HuH-7.5 (cell line): ENCODE measurements around the gene CYP19A1.
"Not testable (repeated sequence)": the region's sequence is repeated elsewhere in the genome, so short reads cannot be mapped to it uniquely, and the experiment has no call there.

ENCODE experiments used
- DNase-seq: peaks from one replicate; pipeline ENCODE4 v3.0.0; 2011; ENCODE audit warnings: low spot score

CYP19A1 gene

DNA sequence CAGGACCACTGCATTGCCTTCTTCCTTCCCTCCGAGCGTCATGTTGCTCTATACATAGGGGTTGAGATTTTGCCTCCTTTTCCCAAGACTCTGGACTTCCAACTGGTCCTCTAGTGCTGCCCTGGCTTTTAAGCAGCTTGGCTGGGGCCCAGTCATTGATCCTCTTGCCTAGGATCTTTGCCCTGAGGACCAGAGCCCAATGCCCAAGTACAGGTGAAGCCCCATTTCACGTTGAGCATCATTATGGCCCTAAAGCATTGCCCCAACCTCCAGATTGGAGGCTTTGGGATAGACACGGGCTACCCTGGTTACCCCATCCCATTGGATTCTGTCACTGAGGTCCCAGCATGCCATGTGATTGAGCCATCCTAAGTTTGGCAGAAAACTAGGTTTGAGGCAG lies 47.7 kb downstream of the CYP19A1 start:
- no peak for DNase-seq

DNA sequence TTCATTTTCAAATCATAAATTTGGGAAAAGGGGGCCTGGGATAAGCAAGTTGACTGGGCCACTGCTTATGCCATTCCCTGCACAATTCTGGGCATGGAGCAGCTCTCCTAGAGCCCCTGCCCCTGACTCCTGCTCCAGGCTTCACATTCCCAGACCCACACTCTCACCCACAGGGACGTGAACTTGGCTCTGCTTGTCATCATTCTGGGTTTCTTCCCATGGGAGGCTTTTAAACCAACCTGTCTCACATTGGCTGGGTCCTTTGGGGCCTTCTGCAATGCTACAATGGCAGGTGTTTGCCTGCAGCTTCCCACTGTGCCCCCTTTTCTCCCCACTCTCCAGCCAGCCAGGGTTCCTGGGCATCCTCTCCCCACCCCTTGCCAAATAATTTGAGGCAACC lies 49.1 kb downstream of the CYP19A1 start:
- DNase-seq, result no peak

DNA sequence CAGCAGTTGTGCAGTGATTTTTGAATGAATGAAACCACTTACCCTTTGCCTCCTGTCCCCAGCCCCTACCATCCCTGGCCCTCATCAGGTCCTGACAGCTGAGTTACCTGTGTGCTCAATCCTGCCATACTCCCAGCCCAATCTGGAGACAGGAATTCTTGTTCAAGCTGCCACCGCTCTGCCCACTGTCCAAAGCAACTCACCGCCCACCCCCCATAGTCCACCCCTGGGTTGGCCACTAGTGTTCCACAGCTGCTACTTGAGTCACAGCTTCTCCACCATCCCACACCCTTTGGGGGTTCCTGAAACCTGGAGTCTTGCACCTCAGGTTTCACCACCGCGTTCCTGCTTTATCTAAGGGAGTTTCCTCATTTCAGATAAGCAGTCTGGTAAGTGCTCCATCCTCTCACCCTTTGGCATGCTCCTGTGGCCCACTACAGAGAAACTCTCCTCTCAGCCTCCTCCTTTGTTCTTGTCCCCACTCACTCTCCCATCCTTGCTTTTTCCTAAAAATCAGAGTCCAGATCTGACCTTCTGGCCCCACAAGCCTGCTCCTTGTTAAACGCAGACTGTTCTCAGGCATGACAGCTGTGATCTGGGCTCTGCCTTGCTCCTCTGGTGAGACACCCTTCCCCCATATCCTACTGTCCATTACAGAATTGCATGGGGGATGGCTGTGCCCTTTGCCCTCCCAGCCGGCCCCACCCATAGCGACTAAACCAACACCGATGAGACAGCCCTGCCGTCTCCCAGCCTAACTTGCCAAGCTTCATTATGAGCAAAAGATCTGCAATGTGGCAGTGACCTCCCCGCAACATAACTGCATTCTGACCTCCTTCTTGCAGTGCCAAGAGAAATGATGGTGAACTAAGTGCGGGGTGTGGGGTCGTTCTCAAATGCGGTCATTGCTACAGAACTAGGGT lies 50.0 kb downstream of the CYP19A1 start:
- DNase-seq, result peak; percentile 77

DNA sequence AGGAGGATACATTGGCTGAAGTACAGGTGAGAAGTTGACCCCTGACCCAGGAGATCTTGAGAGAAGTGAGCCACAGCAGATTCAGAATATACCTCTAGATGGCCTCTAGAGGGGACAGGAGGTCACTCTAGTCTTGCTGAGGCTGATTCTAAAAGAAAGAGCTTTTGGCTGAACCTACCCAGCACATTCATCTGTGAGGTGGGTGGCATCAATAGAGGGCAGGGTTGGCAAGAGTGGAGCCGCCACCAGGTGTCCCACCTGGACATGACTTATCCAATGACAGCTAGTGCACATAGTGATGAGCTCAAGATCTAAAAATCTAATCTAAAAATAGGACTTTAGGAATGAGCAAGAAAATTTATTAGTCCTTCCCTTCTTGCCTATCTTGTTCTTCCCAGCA lies 51.6 kb downstream of the CYP19A1 start:
- DNase-seq, result peak; percentile 44

DNA sequence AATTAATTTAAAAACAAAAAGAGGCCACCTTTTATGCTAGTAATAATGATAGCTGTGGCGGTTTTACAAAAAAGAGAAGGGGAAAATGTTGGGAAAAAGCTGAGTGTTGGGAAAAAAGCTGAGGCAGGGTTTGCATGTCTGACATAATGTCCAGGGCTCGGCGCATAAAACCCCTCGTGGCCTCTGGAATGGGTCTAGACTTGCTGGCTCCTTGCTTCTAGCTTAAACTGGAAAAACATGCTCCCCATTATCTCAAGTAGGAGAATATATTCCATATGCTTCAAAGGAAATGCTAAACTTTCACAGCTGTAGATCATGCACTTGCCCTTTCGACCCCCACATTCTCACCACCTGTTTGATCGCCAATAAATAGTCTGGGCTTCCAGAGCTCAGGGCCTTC lies 53.0 kb downstream of the CYP19A1 start:
- no peak for DNase-seq

DNA sequence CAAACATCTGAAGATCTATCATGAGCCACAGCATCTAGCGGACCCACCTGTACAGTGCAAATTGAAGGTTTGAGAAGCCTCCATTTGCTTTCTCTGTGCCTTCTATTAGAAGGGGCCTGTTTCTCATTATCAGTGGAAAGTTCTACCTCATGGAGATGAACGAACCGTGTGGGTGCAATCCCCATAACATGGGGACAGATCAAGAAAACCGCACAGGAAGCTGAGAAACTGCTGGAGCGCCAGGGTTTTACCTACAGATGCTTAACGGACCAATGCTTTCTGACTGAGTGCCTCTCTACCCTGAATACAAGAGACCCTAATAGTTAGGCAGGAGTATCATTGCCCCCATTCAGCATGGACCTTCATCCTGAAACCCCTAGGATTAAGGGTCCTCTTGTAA lies 53.5 kb downstream of the CYP19A1 start:
- DNase-seq, result no peak

DNA sequence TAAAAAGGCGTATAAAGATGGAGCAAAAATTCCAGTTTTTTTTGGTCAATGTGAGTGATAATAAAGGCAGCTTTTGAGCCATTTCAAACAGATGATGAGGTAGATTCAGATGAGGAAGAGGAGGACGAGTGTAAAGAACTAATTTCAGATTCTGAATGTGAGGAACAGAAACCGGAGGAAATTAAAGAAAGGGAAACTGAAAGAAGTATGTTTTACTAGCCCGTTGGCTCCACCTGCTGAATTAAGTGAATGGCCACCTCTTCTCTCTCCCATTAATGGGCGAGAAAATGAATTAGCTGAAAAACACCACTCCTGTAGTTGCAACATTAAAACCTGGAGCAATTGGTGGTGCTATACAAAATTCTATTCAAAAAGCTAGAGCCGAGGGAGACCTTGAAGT lies 55.4 kb downstream of the CYP19A1 start:
- no peak for DNase-seq

DNA sequence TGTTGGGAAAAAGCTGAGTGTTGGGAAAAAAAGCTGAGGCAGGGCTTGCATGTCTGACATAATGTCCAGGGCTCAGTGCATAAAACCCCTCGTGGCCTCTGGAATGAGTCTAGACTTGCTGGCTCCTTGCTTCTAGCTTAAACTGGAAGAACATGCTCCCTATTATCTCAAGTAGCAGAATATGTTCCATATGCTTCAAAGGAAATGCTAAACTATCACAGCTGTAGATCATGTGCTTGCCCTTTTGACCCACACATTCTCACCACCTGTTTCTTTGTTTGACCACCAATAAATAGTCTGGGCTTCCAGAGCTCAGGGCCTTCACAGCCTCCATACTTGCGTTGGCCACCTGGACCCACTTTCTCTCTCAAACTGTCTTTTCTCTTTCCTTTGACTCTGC lies 56.2 kb downstream of the CYP19A1 start:
- DNase-seq, result not testable (repeated sequence)

DNA sequence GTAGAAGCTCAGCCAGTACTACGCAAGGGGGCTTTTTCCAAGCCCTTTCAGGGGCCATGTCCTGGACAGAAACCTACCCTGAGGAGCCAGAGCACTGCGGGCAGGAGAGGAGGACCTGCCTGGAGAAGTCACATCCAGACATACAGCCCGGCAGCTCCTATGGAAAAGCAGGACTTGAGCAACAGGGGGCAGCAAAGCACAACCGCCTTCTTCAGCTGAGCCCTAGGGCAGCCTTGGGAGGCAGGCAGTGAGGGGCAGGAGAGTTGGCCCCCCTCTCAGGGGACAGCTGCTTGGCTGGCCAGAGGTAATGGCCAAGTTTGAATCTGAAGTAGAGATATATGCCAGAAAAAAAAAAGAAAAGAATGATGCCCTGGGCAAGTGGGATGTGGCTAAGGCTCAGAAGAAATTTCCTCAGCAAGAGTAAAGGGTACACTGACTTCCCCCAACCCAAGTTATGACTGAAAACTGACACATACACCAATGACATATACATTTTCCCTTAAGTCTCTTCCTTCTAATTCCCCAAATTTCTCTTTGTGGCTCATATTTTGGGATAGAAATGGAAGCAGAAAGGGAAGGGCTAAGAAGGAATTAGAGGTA lies 56.9 kb downstream of the CYP19A1 start:
- peak; percentile 63 for DNase-seq

DNA sequence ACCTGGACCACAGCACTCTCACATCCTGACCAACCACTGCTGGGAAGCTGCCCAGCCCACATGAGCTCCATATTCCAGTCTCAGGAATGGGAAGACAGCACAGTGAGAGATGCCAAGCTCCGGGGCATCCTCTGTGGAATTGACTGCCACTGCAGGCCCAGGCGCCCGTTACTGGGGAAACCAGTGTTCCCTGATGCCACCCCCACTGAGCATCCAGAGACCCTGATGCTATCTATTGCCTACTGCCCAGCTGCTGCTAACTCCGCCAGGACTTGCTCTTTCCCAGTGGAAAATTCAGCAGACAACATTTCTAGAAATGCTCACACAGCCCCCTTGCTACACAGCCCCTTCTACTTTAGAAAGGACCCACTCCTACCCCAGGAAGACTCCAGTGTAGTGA lies 57.6 kb downstream of the CYP19A1 start:
- no peak for DNase-seq

DNA sequence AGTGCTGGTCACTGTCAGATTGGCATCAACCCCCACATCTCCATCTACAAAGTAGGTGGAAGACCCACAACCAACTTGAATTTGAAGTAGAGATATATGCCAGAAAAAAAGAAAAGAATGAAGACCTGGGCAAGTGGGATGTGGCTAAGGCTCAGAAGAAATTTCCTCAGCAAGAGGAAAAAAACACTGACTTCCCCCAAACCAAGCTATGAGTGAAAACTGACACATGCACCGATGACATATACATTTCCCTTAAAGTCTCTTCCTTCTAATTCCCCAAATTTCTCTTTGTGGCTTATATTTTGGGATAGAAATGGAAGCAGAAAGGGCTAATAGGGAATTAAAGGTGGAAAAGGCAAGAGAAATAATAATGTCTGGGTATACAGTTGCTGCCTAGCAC lies 59.0 kb downstream of the CYP19A1 start:
- no peak for DNase-seq

DNA sequence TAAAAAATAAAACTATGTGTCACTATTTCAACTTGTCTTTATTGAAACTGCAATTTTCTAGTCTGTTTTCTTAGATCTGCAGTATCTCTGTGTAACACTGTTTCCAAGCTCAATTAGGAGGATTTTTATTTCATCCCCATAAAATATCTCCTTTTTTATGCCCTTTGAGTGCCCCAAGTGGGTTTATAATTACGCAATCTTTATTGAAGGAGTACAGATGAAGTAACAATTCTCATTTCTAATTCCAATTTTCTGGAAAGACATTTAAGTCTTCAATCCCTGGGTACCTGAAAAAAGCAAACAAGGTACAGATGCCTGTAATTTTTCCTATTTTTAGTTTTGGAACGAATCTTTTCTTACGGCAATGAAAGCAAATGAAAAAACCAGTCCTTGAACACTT lies 61.3 kb downstream of the CYP19A1 start:
- no peak for DNase-seq

DNA sequence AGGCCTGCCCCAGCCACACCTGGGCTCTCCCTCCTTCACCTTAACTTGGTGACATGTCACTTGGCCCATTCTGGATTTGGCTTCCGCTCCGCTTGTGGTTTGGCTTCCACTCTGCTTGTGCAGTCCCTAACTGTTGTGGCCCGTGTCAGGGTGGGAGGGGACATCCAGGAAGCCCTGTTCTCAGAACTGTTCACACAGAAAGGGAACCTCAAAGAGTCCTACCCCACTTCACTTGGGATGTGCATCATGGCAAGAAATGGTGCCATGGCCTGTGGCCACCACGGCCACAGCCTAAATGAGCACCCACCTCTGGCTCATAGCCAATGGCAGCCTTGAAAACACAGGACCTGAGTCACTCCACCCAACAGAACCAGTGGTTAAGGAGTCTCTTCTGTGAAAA lies 63.4 kb downstream of the CYP19A1 start:
- DNase-seq, result no peak

DNA sequence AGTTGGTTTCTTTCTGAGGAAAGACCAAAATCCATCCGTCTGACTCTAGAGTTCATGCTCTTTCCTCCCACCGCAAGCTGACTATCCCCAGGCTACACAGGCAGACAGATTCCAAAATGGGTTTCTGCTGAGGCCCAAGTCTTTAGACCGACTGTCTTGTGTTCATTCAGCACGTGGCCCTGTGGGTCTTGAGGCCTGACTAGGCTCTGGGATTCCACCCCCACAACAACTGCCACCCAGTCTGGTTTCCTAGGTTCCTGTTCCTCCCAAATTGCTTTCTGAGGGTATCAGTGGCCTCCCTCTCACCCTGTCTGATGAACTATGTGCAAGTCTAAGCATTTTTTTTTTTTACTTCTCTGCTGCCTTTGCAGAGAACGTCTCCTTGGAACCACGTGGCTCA lies 67.7 kb downstream of the CYP19A1 start:
- DNase-seq, result no peak

DNA sequence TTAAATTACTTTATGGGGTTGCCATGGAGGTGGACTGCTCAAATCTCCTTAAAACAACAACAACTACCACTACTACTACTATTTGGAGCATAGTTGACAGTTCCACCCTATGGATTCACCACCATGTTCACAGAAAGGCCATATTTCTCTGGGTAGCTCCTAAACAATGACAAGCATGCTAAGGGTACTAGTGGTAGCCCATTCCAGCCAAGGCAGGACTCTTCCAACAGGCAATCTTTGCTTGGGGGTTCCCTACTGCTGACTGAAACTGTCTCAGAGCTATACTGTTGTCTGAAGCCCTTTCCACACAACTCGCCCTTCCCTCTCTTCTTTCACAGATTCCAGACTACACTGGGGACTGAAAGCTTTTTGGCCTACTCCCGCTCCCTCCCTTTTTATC lies 68.9 kb downstream of the CYP19A1 start:
- DNase-seq, result no peak

DNA sequence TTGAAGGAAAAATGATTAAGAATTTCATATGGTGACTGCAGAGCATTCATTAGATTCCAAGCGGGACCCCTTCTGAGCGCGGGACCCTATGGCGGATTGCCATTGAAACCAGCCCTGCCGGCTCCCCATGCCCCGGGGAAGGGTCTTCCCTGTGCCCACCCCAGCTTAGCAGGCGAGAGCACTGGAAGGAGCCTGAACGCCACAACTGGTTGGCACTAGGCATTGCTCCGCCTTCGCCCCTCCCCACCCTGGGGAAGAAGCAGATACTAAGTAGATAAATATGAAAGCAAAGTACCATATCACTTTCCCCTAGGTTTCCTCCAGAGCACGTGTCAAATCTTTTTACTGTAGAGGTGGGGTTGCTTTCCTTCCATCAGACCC lies 70.7 kb downstream of the CYP19A1 start:
- no peak for DNase-seq

DNA sequence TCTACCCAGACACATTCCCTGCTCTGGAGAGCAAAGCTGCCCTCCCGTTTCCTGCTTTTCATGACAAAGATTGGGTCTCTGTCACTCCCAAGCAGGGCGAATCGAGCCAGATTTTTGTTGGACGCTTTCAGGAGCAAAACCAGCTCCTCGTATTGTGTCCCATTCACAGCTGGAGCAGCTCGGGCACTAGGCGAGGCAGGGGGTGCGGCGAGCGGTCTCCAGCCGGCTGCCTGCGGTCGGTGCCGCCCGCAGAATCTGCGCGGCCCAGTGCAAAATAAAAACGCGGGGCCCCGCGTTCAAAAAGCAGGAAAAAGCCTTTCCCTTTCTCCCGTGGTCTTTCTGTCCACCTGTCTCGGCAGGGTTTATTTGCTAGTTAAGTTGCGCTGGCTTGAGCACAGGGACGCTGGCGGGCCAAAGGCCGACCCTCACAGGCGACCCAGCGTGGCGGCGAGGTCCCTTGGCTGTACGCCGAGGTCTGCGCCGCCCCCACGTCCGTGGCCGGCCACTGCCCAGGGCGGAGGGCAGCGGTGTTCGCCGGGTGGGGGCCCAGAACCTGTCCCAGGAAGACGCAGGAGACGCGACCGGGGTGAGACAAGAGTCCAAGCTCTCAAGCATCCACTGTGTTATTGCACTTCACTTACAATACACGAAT lies 71.2 kb downstream of the CYP19A1 start:
- DNase-seq, result no peak

DNA sequence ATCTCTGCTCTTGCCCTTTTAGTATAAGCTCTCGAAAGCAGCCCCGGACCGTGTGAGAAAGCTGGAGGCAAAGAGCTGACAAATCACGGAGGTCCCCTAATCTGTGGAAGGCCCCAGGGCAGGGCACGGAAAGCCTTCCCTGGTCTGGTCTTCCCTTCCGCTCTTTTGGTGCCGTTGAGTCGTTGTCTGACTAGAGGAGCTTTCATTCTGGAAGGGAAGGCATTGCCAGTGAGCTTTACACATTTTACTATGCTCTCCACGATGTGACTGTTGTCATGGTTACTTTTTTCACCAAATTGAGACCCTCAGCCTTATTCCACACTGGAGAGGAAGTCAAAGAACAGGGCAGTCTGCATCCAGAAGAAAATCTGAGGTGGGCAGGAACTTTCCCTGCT lies 71.7 kb downstream of the CYP19A1 start:
- DNase-seq, result no peak

DNA sequence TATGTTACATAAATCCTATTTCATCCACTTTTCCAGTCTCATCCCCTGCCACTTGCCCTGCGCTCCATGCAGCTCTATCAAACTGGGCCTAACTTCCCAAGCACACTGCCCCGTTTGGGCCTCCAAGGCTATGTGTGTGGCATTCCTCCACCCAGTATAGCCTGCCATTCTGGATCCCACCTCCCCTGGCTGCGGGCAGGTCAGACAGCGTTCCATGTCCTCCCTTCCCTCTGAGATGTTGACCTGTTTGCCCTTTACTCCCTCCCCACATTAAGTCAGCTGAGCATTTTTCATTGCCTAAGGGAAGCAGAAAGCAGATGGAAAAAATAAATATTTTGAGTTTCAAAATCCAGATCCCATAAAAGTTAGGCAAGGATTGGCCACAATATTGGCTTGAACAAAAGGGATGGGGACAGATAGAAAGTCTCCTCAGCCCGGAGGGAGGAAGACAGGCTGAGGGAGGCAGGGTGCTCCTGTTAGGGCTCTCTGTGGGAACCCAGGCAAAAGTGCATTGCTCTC lies 73.3 kb downstream of the CYP19A1 start:
- no peak for DNase-seq

DNA sequence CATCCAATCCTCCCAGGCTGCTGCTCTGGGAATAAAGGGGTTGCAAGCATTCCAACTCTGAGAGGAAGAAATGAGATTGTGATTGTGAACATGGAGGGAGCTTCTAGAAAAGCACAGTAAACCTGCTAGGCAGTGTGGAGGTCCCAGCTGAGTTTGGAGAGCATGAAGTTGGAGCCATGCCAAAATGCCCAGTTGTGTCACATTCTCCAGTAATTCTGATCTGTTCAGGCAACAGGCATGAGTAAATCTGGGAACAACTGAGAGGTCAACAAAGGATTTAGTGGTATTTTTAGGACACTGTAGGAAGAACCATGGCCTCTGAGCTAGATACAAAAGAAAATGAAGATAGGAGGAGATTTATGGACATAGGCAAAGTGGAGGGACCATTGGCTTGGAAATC lies 74.7 kb downstream of the CYP19A1 start:
- no peak for DNase-seq

DNA sequence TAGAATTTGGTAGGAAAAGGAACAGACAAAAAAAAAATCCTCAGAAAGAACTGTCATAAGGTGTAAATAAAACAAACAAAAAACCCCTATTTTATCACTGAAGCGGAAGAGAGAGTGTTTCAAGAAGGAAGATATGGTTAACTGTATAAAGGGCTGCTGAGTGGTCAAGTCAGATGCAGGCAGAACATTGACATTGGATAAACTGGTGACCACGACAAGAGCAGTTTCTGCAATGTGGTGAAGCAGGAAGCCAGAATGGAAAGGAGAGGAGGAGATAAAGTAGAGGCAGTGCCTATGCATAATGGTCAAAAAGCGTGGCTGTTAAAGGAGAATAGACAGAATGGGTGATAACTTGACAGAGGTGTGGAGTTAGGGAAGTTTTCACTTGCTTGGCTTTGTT lies 75.3 kb downstream of the CYP19A1 start:
- DNase-seq, result no peak

DNA sequence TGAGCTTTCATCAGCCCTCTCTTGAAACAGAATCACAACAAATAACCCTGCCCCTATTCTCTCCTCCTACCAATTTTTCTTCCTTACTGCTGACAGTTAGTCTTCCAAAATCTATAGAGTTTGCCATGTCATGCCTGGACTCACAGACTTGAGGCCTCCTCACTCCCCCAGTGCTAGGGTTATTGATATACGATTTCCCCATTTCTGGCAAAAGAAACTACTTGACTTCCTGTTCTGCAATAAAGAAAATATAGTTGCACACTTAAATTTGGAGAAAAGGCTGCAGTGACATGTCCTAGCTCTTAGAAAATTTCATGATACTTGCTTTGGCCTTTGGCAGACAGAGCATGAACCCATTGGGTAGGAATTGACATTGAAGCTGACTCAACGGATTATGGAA lies 75.9 kb downstream of the CYP19A1 start:
- no peak for DNase-seq

DNA sequence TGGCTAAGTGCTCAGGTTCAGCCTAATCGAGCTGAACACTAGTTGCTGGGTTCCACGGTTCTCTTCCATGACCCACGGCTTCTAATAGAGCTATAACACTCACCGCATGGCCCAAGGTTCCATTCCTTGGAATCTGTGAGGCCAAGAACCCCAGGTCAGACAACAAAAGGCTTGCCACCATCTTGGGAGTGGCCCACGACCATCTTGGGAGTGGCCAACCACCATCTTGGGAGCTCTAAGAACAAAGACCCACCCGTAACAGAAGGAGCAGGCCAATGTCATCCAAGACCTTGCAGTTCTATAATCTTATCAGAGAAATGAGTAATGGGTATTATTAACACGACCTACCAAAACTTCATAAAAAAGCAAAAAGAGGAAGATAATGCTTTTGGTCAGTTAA lies 77.3 kb downstream of the CYP19A1 start:
- DNase-seq, result not testable (repeated sequence)
